NCI-H2107 treated with DMSO at 0.1 percent for 48 hours (cell line): ENCODE measurements around the gene OGT.
"Not testable (repeated sequence)": the region's sequence is repeated elsewhere in the genome, so short reads cannot be mapped to it uniquely, and the experiment has no call there.

Experiments
- DNase-seq: peaks from one replicate; lab custom pipeline; 2025; ENCODE audit not compliant: unreplicated experiment; lab: John Stamatoyannopoulos, UW

The OGT gene

DNA sequence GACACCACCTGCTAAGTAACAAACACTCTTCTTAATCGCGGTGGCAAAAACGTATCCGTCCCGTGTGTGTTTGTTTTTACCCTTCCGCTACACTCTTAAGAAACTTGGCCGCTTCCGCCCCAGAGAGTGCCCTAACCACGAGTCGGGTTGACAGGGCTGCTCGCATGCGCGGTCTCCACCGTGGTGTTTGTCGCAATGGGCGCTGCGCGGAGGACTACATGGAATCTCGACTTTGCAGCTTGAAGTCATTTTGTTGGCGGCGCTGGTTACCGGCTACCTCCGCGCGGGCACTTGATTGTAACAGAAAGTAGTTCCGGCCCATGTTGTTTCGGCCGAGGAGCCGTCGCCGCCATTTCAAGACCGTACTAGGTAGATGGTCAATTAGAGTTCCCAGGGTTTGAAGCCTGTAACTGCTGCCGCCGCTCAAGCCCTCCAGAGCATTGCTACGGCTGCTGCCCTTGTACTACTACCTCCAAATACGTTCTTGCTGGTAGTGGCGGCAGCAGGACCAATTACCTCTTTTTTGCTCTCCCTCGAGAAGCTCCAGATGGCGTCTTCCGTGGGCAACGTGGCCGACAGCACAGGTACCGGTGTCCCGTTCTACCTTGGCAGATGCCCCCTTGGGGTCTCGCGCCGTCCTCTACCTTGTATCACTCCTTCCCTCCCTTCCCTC, at the start of gene OGT:
Gene OGT, plus strand, starts transcription at position 352 of the 673 bp plus-strand sequence. Its CDS starts 196 bp downstream, at position 548.
- DNase-seq = peak; percentile 90

DNA sequence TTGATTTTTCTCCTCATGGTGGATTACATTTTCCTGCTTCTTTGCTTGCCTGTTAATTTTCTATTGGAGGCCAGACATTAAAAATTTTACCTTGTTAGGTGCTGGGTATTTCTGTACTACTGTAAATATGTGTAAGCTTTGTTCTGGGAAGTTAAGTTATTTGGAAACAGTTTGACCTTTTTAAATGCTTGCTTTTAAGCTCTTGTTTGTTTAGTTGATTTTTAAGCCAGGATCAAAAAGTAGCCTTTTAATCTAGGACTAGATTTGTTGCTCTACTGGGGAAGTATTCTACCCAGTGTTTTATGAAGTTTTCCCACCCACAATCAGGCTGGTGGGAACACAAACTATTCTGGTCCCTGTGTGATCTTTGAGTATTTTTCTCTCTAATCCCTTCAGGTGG, 45.1 kb upstream of the OGT start:
- no peak for DNase-seq

- no peak for DNase-seq
Measured at GRCh38 chrX:71489540-71489939, 43.4 kb upstream of the OGT start.

- no peak for DNase-seq
Measured at GRCh38 chrX:71492231-71493065, 40.5 kb upstream of the OGT start.

- DNase-seq = no peak
Measured at GRCh38 chrX:71493111-71493613, 39.7 kb upstream of the OGT start.

- not testable (repeated sequence) for DNase-seq
Measured at GRCh38 chrX:71495979-71496378, 36.9 kb upstream of the OGT start.

GRCh38 chrX:71496476-71496875, 36.4 kb upstream of the OGT start:
- DNase-seq = no peak

GRCh38 chrX:71502080-71502479, 30.8 kb upstream of the OGT start:
- not testable (repeated sequence) for DNase-seq

- no peak for DNase-seq
Measured at GRCh38 chrX:71504346-71504745, 28.6 kb upstream of the OGT start.

DNA sequence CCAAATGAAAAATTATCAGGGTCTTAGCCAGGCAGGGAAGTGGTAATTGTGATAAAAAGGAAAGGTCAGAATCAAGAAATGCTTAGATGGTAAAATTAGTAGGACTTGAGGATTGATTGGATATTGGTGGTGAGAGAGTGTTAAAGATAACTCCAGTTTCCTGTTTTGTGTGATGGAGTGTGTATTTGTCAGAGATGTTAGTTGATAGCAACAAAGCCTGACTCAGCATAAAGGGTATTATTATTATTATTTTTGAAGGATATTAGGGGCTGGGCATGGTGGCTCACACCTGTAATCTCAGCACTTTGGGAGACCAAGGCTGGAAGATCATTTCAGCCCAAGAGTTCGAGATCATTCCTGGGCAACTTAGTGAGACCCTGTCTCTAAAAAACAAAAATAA, 23.6 kb upstream of the OGT start:
- DNase-seq = no peak

GRCh38 chrX:71510161-71510560, 22.7 kb upstream of the OGT start:
- no peak for DNase-seq

DNA sequence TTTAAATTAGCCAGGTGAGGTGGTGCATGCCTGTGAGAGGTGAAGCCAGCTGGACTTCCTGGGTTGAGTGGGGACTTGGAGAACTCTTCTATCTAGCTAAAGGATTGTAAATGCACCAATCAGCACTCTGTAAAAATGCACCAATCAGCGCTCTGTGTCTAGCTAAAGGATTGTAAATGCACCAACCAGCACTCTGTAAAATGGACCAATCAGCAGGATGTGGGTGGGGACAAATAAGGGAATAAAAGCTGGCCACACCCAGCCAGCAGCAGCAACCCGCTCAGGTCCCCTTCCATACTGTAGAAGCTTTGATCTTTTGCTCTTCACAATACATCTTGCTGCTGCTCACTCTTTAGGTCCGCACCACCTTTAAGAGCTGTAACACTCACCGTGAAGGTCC, 19.2 kb upstream of the OGT start:
- DNase-seq = not testable (repeated sequence)

DNA sequence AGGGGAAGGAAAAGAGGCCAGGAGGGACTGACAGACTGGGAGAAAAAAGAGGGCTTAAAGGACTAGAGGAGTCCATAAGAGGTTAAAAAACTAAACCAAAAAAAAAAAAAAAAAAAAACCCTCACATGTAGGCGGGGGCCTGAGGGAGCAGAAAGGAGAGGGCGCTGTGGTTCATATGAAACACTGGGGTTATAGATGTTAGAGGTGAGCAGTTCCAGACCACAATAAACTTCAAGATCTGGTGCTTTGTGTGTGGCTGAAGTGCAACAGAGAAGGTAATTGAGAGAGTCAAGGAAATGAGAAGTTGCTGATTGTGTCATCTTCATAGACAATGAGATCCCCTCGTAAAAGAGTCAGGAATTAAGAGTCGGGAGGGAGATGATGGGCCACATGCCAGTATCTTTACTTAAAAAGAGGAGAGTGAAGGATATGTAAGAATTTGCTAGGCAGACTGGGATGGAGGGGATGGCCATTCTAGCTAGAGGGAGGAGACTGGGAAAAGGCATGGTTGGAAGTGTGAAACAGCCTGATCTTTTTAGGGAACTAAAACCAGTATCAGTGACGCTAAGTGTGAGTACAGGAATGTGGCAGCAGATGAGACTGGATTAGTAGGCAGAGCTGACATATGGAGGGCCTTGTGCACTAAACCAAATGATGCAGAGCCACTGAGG, 18.4 kb upstream of the OGT start:
- DNase-seq = no peak

DNA sequence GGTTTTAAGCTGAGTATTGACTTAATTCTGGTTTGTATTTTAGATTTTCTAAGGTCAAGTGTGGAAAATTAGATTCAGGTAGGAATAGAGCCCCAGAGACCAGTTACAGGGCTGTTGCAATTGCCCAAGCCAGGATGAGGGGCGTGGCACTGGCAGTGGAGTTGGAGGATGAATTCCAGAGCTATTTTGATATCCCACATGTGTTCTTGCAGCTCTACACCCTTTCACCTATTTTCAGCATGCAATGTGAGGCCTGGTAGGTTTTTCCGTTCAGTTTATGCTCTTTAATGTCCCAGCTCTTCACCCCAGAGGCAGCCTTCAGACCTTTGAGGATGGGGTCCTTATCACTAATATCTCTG, 17.9 kb upstream of the OGT start:
- DNase-seq = no peak

DNA sequence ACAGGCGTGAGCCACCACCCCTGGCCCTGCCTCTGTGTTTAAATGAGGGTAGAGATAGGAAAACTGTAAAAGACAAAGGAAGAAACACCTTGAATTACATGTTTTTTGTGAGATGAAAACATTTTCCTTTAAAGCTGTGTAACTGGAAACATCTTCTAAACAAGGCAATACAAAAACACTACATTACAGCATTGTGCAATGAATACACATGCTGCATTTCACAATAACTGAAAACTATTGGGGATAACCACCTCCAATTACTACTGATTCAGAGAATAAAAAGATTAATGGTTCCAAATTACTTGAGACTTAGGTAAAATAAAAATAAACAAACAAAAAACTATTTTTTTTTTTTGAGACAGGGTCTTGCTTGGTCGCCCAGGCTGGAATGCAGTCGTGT, 7.6 kb upstream of the OGT start:
- DNase-seq = no peak

DNA sequence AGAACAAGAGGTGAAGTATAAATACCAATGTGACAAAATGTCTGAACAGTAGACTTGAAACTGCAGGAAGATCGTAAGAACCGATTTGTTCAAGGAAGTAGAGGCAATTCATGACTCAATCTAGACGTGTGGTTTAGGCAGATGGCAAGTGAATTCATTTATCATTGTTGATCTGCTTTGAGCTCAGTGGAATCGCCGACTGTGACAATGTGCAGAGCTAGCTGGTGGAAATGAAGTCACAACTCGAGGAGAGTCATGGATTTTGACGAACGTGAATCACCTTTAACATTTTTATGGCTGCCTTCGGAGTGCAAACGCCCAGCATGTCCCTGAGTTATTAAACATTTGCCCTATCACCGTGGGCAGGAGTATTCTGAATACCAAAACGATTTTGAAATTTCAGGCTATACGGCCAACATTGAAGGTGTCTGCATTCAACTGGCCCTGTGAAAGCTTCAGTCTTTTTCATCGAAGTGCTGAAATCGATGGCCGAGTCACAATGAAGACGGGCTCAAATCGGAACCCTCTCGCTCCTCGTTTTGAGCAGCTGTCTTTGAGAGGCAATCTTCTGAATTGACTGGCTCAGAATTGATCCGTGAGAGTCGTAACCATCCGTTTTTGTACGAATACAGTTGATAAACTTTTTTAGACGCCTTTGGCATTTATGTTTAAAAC, 689 bp upstream of the OGT start:
- peak; percentile 39 for DNase-seq

- DNase-seq = no peak
Measured at GRCh38 chrX:71533516-71533850, 579 bp downstream of the OGT start.

DNA sequence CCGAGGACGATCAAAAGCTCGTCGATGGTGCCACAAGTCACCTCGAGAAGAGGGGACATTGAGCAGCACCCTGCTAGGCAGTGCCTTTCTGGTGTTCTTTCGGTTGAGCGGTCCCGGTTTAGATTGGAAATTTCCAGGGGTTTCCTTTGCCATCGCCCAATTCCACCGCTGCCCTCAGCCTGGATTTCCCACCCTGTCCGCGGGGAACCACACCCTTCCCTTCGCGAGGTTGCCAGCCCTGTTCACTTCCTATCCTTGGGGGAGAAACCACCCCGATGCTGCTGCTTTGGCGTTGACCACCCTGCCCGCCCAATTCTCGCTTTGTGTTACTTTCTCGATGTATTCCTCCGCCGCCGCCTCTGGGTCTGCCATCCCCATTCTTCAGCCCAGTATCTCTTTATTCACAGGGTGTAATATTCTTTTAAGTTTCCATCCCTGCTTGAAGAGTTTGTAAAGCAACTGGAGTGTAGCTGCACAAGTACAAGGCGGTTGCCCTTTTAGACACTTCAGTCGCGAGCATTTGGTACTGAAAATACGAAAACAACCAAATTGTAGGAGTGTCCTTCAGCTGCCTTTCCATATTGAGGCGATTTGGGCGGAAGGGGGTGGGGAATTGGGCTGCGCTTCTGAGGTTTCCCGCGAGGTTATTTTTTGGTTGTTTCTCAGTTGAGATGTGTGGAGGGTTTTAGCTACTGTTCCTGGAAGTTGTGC, 1.1 kb downstream of the OGT start:
- peak; percentile 61 for DNase-seq

DNA sequence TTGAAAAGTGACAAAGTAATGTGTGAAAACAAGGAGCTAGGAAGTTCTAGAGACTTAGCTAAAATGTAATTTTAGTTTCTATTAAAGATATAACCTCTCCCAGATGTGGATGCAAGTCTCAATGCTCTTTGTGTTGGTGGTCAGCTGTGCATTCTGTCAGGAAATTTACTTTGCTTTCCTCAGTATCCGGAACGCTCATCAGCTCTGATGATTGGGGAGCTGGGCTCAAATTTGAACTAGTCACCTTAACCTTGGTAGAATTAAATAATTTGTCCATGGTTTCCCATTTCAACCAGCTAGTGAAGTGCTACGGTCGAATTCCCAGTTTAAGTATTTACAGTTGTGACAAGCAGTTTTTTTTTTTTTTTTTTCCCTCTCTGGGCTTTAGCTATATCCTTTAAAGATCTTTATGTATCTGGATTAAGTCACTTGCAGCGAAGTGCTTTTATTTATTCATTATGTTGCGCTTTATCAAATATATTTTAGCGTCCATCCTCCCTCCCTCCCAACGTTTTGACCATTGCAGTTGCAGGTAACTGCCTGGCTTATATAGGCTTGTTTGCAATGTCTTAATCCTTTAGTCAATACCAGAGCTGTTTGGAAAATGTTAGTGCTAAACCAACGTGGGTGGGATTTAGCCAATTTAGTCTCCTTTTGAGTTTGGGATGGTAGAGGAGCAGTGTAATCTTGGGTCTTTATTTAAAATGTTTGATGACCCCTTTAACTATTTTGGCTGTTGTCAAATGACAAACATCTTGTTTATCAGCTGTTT, 2.1 kb downstream of the OGT start:
- DNase-seq = no peak

GRCh38 chrX:71536285-71536684, 3.4 kb downstream of the OGT start:
- no peak for DNase-seq
